Neural progenitor cell (in vitro differentiated cells): ENCODE data around the gene IKZF3.

ENCODE experiments used
- EZH2 ChIP-seq: fragments of 200-600 bp; sonication (generic); IDR thresholded peaks from 2 replicates; pipeline ENCODE4 v1.6.1; 2017; ENCODE audit warnings: antibody characterized with exemption, mild to moderate bottlenecking, moderate library complexity
- EZH2phosphoT487 ChIP-seq: fragments of 200-600 bp; sonication (generic); IDR thresholded peaks from 2 replicates; pipeline ENCODE4 v1.6.1; 2017; ENCODE audit warnings: antibody characterized with exemption
- TF ChIP-seq, protein P1 (sequence below): fragments of 200-600 bp; sonication (generic); IDR thresholded peaks from 2 replicates; pipeline ENCODE4 v1.5.1; 2017; ENCODE audit warnings: antibody characterized with exemption, mild to moderate bottlenecking

DNA sequence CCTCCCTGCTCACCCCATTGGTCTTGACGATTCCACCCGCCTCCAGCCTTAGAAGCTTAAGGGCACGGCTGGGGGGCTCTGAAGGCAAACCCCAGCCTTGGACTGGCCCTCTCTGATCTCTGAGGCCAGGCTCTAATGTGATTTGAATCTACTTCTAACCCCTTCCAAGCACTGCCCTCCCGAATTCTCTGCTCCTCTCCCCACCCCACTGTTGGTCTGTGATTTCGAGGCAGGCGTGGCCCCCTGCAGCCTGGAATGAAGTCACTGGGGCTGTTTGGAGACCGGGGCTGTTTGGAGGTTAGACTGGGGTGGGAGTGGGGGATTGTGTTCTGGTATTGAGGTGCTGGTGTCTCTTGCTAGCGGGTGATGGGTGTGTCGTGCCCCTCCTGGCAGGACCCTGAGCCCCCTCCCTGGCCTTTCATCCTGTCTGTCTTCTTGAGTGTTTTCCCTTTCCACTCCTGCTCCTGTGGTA, 124.2 kb downstream of the IKZF3 start:
- TF ChIP-seq, protein P1, sequence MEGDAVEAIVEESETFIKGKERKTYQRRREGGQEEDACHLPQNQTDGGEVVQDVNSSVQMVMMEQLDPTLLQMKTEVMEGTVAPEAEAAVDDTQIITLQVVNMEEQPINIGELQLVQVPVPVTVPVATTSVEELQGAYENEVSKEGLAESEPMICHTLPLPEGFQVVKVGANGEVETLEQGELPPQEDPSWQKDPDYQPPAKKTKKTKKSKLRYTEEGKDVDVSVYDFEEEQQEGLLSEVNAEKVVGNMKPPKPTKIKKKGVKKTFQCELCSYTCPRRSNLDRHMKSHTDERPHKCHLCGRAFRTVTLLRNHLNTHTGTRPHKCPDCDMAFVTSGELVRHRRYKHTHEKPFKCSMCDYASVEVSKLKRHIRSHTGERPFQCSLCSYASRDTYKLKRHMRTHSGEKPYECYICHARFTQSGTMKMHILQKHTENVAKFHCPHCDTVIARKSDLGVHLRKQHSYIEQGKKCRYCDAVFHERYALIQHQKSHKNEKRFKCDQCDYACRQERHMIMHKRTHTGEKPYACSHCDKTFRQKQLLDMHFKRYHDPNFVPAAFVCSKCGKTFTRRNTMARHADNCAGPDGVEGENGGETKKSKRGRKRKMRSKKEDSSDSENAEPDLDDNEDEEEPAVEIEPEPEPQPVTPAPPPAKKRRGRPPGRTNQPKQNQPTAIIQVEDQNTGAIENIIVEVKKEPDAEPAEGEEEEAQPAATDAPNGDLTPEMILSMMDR, result no peak
- TF ChIP-seq EZH2 (no peak), EZH2phosphoT487 (no peak)
